ENCODE results near the gene GALNT9.

Gene GALNT9

DNA sequence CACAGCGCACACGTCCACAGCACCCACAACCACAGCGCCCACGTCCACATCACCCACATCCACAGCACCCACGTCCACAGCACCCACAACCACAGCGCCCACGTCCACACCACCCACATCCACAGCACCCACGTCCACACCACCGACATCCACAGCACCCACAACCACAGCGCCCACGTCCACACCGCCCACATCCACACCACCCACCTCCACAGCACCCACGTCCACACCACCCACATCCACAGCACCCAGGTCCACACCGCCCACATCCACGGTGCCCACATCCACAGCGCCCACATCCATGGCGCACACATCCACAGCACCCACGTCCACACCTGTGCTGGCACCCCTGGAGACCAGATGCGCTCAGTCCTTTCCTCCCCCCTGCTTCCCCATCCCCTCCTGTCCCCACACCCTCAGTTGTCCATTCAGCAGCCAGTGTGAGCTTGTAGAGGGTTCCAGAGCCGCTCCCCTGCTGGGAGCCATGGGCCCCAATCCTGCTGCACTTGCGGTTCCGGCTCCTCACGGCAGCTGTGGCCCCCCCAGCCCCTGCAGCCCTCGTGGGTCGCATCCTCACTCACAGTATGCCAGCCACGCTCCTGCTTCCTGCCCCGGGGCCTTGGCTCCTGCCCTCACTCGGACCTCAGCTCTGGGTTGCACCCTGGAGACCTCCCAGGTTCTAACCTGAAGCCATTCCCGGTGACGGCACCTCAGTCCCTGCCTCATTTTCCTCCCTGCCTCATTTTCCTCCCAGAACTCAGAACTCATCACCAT is 37.8 kb downstream of the GALNT9 start:
- no peak for DNase-seq

DNA sequence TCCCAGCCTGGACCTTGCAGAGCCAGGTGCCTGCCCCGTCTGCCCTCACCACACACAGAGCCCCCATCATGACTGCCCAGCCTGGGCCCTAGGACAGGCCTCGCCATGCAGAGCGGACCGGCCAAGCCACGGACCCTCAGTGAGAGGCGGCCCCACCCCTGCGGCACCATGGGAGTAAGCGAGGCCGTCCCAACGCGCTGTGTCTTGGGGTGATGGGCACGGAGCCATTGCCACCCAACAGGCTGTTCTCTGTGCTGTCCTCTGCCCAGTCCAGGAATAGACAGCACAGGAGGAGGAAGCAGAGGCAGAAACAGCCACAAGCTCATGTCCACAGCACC is 39.2 kb downstream of the GALNT9 start:
- no peak for DNase-seq

DNA sequence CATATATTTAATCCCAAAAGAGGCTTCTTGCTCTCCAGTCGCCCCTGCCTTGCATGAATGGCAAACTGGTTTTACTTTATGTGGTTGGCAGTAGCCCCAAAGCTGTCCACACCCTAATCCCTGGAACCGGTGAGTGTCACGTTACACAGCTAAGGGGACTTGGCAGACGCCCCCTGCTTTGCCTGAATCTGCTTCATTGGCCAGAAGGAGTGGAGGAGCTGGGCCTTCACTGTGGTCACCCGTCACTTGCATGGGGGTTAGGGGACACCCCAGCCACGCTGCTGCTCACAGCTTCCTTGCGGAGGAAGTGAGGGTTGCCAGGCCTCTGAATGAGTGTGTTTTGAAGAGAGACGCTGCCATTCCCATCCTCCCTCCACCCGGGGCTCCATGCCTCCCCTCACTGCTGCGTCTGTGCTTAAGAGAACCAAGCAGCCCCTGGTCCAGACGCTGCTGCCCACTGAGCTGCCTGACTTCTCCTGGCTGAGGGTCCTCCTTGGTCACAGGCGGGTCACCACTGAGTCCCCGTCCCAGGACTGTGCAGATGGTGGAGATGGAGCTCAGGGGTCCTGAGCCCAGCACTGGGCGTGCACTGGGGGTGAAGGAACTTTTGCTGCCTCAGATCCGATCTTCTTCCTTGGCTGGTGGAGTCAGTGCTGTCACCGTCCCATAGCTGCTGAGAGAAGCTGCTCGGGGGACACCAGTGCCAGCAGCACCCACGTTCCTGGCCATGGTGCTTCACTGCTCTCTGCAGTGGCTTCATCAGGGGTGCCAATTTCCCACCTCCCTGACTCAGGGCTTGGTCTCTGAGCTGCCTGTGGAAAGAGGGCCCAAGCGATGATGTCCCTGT is 39.8 kb downstream of the GALNT9 start:
- DNase-seq = no peak

DNA sequence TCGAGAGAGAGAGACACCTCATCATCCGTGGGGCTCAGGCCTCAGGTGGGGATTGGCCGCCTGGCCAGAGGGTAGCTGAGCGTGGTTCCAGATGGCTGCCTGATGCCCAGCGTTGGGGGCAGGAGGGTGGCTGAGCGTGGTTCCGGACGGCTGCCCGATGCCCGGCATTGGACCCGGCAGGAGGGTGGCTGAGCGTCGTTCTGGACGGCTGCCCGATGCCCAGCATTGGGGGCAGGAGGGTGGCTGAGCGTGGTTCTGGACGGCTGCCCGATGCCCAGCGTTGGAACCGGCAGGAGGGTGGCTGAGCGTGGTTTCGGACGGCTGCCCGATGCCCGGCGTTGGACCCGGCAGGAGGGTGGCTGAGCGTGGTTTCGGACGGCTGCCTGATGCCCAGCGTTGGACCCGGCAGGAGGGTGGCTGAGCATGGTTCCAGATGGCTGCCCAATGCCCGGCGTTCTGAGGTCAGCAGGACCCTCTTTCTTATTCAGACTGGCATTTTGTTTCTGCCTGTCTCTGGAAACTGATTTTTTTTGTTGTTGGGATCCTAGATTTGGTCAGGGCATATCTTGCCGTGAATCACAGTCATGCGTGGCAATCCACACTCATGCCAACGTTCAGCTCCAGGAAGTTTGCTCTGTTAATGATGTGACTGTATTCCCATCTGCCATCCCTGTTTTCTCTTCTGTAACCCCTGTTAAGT is 40.7 kb downstream of the GALNT9 start:
- DNase-seq = no peak

DNA sequence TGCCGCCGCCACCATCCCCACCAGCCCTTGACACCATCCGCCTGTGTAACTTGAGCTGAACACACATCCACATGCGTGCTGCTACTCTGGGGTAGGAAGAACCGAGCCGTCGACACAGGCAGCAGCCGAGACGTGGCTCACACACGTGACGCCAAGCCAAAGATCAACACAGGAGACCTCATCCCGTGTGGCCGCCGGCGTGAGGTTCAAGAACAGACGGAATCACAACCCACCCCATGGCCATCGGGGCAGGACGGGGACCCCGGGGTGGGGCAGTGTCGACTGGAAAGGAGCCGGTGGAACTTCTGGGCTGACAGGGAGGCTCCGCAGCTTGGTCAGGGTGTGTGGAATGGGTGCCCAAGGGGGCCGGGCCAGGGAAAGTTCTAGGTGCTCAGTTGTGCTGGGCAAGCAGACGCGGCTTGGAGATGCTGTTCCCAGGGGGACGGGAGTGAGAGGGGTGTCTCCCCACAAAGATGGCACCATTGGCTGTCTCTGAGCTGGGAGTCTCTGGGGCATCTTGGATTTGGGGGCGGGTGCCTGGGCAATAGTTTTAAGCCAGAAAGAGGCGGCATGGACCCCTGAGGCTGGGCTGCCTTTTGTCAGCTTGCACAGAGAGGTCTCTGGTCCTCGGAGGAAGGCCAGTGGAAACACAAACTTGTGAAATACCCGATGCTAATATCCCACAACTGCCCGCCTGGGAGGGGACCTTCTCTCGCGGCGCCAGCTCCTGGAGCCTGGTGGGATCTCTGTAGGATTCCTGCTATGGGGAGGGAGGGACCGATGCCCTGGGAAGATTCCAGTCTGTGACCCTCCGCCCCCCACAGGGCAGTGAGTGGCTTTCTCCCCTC is 41.8 kb downstream of the GALNT9 start:
- peak; percentile 34 for DNase-seq

DNA sequence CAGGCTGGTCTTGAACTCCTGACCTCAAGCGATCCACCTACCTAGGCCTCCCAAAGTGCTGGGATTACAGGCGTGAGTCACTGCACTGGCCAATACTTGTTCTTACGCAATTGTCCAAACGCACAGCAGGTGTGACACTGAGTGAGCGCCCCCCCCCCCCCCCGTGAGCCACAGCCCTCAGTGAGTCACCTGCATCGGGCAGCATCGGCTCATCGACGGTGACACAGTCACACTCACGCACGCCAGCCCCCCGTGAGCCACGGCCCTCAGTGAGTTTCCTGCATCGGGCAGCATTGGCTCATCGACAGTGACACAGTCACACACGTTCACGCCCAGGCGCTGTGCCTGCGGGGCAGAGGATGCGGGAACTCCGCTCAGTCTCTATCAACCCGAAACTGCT is 42.5 kb downstream of the GALNT9 start:
- DNase-seq = peak; percentile 9

DNA sequence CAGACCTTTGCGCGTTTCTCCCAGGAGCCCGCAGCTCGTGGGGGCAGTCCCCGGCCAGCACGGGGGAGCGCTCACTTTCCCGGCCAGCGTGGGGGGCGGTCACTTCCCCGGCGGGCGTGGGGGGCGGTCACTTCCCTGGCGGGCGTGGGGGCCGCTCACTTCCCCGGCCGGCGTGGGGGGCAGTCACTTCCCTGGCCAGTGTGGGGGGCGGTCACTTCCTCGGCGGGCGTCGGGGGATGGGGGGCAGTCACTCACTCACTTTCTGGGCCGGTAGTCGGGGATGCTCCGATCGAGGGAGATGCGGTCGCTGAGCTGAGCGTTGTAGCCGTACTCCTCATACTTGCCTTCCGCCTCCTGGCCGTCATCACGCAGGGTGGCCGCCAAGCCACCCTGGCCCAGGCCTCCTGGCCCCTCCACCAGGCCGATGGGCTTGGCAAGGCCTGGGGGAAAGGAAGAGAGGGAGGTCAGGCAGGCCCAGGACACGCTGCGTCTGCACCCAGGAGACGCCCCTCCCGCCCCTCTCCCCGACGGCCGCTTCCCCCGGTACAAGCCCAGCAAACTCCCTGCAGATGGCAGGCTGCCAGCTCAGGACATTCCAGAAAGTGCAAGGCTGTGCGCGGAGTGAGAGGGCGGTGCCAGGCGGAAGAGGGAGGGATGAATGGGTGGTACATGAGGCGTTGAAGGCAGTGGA is 43.3 kb downstream of the GALNT9 start:
- peak; percentile 14 for DNase-seq

DNA sequence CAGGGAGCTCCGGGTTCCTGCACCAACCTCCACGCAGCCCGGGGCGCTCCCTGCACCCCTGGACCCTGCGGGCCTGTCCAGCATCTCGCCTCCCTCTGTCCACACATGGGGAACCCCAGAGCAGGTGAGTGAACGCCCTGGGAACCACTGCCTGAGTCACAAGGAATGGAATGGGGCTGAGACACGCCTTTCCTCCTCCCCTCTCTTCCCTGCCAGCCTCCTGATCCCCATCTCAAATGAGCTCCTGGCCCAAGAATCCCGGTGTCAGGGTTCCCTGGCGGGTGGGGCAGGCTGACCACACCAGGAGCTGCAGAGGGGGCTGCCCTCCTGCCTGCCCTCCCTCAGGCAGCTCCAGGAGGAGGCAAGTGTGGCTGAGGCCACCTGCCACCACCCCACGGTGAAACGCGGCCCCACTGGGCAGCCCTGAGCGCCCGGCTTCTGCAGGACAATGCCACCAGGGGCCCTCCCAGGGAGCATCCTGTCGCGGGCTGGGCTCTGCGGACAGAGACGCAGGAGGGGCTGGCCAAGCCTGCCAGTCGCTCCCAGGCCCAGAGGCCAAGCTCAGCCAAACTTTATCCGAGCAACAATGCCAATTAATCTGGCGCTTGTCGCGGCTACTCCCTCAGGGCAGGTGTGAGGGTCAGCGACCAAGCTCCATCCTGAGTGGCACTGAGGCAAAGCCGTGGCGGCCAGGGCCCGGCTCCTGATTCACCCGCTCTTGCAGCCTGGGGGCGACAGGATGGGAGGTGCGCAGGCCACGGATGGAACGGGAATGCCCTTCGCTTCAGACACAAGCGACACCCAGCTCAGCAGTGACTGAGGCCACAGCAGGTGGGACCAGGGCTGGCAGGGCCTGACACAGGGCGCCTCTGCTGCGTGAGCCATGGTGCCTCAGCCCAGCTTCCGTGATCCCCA is 44.3 kb downstream of the GALNT9 start:
- DNase-seq = no peak

DNA sequence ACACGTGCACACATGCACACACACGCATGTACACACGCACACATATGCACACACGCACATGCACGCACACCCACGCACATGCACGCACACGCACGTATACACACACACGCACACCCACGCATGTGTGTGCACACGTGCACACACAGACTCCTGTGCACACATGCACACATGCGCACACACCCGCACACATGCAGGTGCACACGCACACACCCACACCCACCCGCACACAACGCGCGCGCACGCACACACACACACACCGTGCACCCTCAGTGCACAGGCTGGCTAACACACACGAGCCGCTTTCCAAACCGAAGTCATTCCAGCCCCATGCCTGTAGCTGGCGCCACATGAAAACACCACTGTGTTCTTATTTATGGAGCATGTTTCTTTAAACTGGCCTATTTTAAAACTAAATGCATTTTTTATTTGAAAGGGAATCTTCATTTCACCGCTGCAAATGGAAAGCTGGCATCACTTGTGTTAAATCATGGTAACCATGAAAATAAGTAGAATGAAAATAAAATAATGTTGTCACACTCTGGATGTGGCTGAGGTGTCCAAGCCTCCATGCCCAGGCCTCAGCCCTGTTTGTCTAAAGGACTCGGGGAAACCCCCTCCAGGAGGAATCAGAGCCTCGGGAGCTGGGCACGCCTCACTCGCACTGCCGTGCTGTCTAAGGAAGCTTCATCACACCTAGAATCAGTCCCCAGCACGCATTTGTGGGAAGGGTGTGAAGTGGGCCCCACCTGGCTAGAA is 45.1 kb downstream of the GALNT9 start:
- DNase-seq = no peak

DNA sequence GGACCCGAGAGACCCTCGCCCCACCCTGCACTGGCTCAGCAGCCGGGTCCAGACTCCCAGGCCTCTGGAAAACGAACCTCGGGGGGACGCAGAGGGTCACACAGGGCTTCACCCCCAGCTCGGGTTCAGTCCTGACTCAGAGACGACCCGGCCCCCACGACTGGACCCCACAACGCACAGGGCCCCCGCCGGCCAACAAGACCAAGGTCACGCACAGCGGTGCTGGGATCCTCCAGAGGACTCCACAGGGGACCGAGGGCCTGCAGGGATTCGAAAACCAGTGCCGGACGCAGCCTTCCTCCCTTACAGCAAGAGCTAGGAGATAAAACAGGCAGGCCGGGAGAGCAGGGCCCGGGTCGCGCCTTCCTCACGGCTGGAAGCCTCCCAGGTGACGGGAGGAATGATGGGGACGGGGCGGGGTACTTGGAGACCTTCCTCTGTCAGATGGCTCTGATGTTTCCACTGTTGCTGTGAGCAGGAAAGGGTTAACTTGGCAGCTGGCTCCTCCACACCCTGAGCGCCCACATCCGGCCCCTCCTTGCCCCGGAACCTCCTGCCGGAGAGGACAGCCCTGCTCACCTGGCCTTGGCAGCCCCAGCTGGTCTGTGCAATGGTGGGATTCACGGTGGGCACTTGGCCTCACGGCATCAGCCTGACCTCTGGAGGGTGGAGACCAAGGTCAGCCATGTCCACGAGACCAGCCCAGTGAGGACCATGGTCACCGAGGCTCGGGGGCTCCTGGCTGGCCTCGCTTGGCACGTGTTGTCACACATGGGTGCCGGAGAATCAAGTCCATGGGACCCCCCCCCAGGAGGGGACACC is 46.2 kb downstream of the GALNT9 start:
- DNase-seq = no peak

DNA sequence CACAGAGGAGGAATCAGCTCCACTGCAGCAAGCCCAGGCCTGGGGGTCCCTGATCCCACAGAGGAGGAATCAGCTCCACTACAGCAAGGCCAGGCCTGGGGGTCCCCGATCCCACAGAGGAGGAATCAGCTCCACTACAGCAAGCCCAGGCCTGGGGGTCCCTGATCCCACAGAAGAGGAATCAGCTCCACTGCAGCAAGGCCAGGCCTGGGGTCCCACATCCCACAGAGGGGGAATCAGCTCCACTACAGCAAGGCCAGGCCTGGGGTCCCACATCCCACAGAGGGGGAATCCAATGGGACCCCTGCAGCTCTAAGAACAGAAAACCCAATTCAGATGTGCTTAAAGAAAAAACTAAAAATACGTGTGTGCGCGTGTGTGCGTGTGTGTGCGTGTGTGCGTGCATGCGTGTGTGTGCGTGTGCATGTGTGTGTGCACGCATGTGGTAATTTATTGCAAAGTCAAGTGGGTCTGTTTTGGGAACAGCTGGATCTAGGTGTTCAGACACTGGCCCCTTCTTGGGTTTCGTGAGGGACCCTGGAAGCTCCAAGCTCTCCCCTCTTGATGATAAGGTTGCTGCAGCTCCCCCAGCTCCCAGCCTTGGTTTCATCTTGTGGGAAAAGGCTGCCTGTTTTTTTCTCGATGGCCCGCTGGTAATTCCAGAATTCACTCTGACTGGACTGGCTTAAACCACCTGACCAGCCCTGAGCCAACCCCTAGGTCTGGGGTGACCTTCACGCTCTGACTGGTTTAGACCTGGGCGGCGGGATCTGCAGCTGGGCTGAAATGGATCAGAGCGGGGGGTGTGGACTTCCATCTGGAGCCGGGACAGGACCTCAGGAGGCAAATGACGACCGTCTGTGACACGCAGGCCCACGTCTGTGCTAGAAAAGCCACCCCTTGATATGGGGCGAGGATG is 47.1 kb downstream of the GALNT9 start:
- no peak for DNase-seq

DNA sequence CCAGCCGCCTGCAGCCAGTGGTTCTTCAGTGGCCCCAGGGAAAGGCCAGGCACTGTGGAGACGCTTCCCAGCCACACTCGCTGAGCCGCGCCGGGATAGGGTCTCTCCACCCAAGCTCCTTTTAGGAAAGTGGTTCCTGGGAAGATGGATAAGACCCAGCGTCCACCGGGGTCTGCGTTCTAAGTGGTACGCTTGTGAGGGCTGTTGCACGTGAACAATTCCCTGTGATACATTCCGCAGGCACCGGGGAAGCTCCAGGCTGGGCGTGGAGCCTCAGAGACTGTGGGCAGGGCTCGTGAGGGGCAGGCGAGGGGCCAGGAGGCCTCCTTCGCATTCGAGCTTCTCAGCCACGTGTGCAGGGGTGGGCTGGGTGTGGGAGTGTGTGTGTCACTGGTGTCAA is 48.4 kb downstream of the GALNT9 start:
- DNase-seq = no peak

DNA sequence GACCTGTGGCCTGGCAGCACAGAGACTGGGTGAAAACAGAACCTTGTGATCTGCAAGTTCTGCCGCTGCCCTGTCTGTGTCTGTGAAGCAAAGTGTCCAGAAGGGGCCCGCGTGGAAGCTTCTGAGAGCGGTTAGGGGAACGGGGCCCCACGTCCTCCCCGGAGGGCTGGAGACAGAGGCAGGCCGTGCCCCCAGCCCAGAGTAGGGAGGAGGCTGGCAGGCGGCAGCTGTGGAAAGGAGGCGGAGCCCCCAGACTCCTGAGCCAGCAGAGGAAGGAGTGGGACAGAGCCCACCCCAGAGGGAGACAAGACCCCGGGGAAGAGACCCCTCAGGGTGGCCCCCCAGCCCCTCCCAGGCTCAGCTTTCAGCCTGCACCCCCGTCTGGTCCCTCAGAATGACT is 49.0 kb downstream of the GALNT9 start:
- no peak for DNase-seq

DNA sequence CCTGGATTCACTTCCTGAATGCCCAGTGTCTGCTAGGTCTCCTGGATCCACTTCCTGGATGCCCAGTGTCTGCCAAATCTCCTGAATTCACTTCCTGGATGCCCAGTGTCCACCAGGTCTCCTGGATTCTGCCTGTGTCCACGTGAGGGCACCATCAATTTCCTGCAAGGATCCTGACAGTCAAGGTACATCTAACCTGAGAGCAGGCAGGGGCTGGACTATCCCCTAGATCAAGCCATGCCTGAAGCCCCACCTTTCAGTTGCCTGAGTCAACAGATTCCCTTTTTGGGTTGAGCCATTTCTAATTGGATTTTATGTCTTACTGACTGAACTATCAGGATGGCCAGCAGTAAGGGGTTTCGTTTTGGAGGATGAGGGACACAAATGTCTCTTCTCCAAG is 49.5 kb downstream of the GALNT9 start:
- DNase-seq = no peak

DNA sequence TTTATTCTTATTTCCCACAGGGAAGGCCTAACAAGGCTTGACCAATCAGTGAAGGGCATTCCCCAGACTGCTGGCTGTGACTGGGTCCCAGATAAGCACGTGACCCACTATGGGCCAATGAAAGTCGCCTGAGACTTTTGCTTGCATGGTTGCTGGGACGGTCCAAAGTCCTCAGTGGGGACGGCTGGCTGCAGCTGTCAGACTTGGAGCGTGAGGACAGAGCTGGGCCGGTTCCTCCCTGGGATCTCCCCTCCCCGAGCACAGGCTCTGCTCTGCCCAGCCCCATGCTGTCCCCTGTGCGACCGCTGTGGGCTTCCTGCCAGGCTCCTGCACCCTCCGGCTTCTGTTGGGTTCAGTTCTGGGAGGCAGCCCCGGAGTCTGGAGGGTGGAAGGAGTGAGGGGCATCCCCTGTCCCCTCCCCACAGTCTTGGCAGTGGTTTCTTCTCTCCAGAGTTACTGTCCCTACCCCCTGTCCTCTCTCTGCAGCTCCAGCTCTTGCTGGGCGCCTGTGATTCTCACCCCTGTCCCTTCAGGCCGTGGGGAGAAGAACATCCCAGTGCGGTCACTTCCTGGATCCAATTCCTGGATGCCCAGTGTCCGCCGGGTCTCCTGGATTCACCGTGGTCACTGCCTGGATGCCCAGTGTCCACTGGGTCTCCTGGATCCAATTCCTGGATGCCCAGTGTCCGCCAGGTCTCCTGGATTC is 50.1 kb downstream of the GALNT9 start:
- no peak for DNase-seq

DNA sequence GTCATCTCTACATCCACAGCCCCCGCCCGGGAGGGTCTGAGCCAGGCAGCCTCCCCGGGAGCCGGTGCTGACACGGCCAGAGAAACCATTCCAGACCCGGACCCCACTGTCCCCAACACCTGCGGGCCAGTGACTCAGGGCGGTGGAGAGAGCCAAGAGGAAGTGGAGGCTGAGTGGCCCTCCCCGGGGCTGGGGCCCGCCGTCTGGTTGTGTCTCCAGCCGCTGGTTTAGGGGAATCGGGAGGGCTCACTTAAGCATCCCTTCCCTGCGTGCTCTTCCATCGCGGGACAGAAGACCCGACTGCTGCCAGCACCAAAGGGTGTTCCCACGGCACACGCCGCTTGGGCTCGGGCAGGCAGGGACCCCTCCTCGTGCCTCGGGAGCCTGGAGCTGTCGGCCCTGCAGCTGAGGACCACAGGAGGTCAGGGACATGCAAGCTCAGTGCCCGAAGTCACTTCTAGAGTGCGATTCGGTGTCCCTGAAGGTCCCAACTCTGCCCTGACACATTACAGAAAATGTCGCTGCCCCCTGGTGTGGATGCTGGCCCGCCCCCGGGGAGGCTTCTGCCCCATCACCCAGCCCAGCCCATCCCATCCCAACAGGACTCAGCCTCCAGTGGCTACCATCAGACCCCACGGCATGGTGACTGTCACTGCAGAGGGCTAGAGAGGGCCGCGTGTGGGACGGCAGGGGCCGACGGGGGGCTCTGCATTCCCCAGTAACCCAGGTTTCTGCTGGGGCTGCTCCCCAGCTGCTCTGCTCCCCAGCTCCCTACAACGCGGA is 50.8 kb downstream of the GALNT9 start:
- no peak for DNase-seq

DNA sequence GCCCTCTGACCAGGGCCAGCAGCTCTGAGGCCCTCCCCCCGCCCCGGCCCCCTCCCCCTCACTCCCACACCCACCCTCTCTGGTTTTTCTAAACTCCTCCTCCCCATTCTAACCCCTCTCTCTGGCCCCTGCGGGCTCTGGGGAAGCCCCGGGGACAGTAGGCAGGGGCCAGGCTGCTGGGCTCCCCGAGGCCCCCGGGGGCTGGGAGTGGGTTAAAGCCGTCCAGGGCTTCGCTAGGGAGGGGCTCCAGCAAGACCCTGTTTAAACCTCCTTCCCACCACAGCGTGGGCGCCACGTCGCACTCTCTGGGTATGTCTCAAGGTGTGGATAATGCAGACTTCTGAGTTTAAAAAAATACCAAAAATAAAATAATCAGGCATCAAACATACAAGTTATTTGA is 51.4 kb downstream of the GALNT9 start:
- DNase-seq = no peak

Measured in NCI-H2029 (cell line).